HepG2 (cell line): ENCODE measurements around the gene NLRP4. TPM values are rescaled to one million over a fixed set of nuclear protein-coding genes. Genes with fewer than 3 reads are reported as not detected.

Source experiments
- ATAC-seq: fragments of 200-7000 bp; cut with Tn5 transposase; 3 replicates; pipeline ENCODE4 v1.9.1; 2020; ENCODE audit warnings: mild to moderate bottlenecking, moderate library complexity
- BruUV-seq: library from RNA; stranded (reverse); fragments of 400-500 nt; replicated peaks from 2 replicates; lab custom pipeline; 2021; lab: Mats Ljungman, UMichigan
- CTCF ChIA-PET: fragments of 300-600 bp; formaldehyde crosslinking; extraction: SDS; loops from one replicate; lab custom pipeline; 2021; ENCODE audit warnings: low total read pairs, inconsistent platforms, low intra/inter-chr PET ratio; lab: Yijun Ruan, JAX
- POLR2A ChIA-PET: fragments of 350-600 bp; sonication (Branson Sonifier 250); formaldehyde crosslinking; loops from one replicate; lab custom pipeline; 2020; ENCODE audit warnings: antibody characterized with exemption, inconsistent platforms; lab: Yijun Ruan, JAX
- DNase-seq: peaks from one replicate; pipeline ENCODE4 v3.0.0-alpha.2; 2015; ENCODE audit warnings: low spot score
- FAIRE-seq: peaks from 3 replicates; lab custom pipeline; 2011; peaks lifted over from hg19 to GRCh38; lab: Jason Lieb, UNC
- H2AFZ ChIP-seq: one replicate; pipeline ENCODE4 v1.6.1; 2011; ENCODE audit warnings: low read length, inconsistent platforms
- H3K27ac ChIP-seq: fragments of 300-600 bp; 3 replicates; pipeline ENCODE4 v1.8.0; 2011; ENCODE audit warnings: mixed run types, mild to moderate bottlenecking, mixed read lengths, low read length, inconsistent platforms; ENCODE audit not compliant: insufficient read depth; ENCODE audit errors: extremely low read length
- H3K27me3 ChIP-seq, 2 experiments: fragments of 200-600 bp in 1 of 2; 2 replicates in 1 of 2; 3 replicates in 1 of 2; pipeline versions ENCODE4 v1.6.0 to v1.8.0; 2011; ENCODE audit warnings: low read length in 2 of 2, mild to moderate bottlenecking in 2 of 2, moderate library complexity in 2 of 2, inconsistent platforms in 1 of 2; ENCODE audit not compliant: insufficient read depth in 2 of 2, control insufficient read depth in 1 of 2
- H3K36me3 ChIP-seq, 2 experiments: fragments of 200-600 bp in 1 of 2; replicated peaks in 1 of 2; 2 replicates in 1 of 2; 3 replicates in 1 of 2; pipeline versions ENCODE4 v1.5.1 to v1.8.0; 2011; ENCODE audit warnings: low read length in 2 of 2, inconsistent platforms in 1 of 2; ENCODE audit not compliant: insufficient read depth in 2 of 2, control insufficient read depth in 1 of 2
- H3K4me1 ChIP-seq: 2 replicates; pipeline ENCODE4 v1.5.1; 2012; ENCODE audit warnings: low read length, inconsistent platforms; ENCODE audit not compliant: insufficient read depth
- H3K4me2 ChIP-seq: 2 replicates; pipeline ENCODE4 v1.6.0; 2011; ENCODE audit warnings: low read depth, low read length, inconsistent platforms
- H3K4me3 ChIP-seq, 3 experiments: fragments of 200-600 bp in 1 of 3; sonication (generic), shearing (Covaris generic) in 1 of 3; replicated peaks in 1 of 3; 2 replicates each; pipeline ENCODE4 v1.5.1; 2011 to 2016; ENCODE audit warnings: low read length in 3 of 3, inconsistent platforms in 2 of 3, low read depth in 2 of 3, mild to moderate bottlenecking in 2 of 3, control low read depth in 1 of 3, mixed read lengths in 1 of 3; ENCODE audit not compliant: insufficient read depth in 1 of 3
- H3K79me2 ChIP-seq: one replicate; pipeline ENCODE4 v1.6.1; 2011; ENCODE audit warnings: low read length, inconsistent platforms; ENCODE audit not compliant: insufficient read depth
- H3K9ac ChIP-seq: 2 replicates; pipeline ENCODE4 v1.6.0; 2011; ENCODE audit warnings: mild to moderate bottlenecking, low read depth, low read length, inconsistent platforms; ENCODE audit not compliant: insufficient read depth
- H3K9me3 ChIP-seq: 2 replicates; pipeline ENCODE4 v1.5.1; 2012; ENCODE audit warnings: mild to moderate bottlenecking, low read length
- H4K20me1 ChIP-seq: 2 replicates; pipeline ENCODE4 v1.6.0; 2011; ENCODE audit warnings: inconsistent platforms, mild to moderate bottlenecking, low read length, moderate library complexity; ENCODE audit not compliant: insufficient read depth
- ATF7-NPFF ChIP-seq: sonication (generic); formaldehyde crosslinking; IDR thresholded peaks from 2 replicates; pipeline ENCODE4 v1.8.1; 2023; ENCODE audit warnings: mild to moderate bottlenecking, low read depth, missing genetic modification reagents, moderate library complexity
- BRD4 ChIP-seq: sonication (generic); formaldehyde crosslinking; IDR thresholded peaks from 2 replicates; pipeline ENCODE4 v1.4.0; 2020; ENCODE audit warnings: missing genetic modification reagents
- FOXO4 ChIP-seq: sonication (generic); formaldehyde crosslinking; conservative IDR thresholded peaks from 2 replicates; pipeline ENCODE4 v1.8.1; 2023; ENCODE audit warnings: missing genetic modification reagents
- POGZ ChIP-seq: sonication (generic); formaldehyde crosslinking; IDR thresholded peaks from 2 replicates; pipeline ENCODE4 v1.4.0; 2020; ENCODE audit warnings: mild to moderate bottlenecking, missing genetic modification reagents
- RARA ChIP-seq: IDR thresholded peaks from 2 replicates; pipeline ENCODE4 v1.6.1; 2016; ENCODE audit warnings: missing genetic modification reagents, missing compliant biosample characterization
- SPEN ChIP-seq: sonication (generic); formaldehyde crosslinking; IDR thresholded peaks from 2 replicates; pipeline ENCODE4 v1.5.1; 2020; ENCODE audit warnings: low read depth, mild to moderate bottlenecking, missing genetic modification reagents
- SRSF1 ChIP-seq: fragments of 200-400 bp; formaldehyde crosslinking; optimal IDR thresholded peaks from 2 replicates; pipeline ENCODE3; 2017; ENCODE audit warnings: mild to moderate bottlenecking, low read depth, low read length, moderate library complexity
- TFDP1 ChIP-seq: IDR thresholded peaks from 2 replicates; pipeline ENCODE4 v1.6.1; 2016; ENCODE audit warnings: missing compliant biosample characterization, missing genetic modification reagents, borderline replicate concordance
- YY1 ChIP-seq: IDR thresholded peaks from 2 replicates; pipeline ENCODE4 v1.6.1; 2011; ENCODE audit warnings: low read length, low read depth, moderate library complexity, mild to moderate bottlenecking; ENCODE audit not compliant: insufficient read depth, insufficient replicate concordance
- ZBTB49 ChIP-seq: sonication (generic); formaldehyde crosslinking; IDR thresholded peaks from 2 replicates; pipeline ENCODE4 v1.4.0; 2020; ENCODE audit warnings: missing genetic modification reagents, borderline replicate concordance
- ZNF10 ChIP-seq: sonication (generic); formaldehyde crosslinking; IDR thresholded peaks from 2 replicates; pipeline ENCODE4 v1.4.0; 2020; ENCODE audit warnings: mild to moderate bottlenecking, low read depth, missing genetic modification reagents, borderline replicate concordance
- ZNF598 ChIP-seq: sonication (generic); formaldehyde crosslinking; IDR thresholded peaks from 2 replicates; pipeline ENCODE4 v1.5.1; 2020; ENCODE audit warnings: mild to moderate bottlenecking, missing genetic modification reagents, borderline replicate concordance
- ZNF639 ChIP-seq: conservative IDR thresholded peaks from 2 replicates; pipeline ENCODE4 v1.6.1; 2018; ENCODE audit warnings: missing genetic modification reagents
- ZNF709 ChIP-seq: sonication (generic); formaldehyde crosslinking; IDR thresholded peaks from 2 replicates; pipeline ENCODE4 v1.5.0; 2020; ENCODE audit warnings: mild to moderate bottlenecking, missing genetic modification reagents
- ZNF737 ChIP-seq: sonication (generic); formaldehyde crosslinking; IDR thresholded peaks from 2 replicates; pipeline ENCODE4 v1.5.0; 2020; ENCODE audit warnings: missing genetic modification reagents, mild to moderate bottlenecking, borderline replicate concordance
- WGBS: methylation state at CpG from one replicate; pipeline ENCODE4 v1.1.6; 2017; ENCODE audit warnings: low lambda C conversion rate; 5-methylcytosine and 5-hydroxymethylcytosine counted together
- in situ Hi-C: cut with HindIII; loops from 2 replicates; pipeline ENCODE4 v1.10.0; 2017; ENCODE audit warnings: low pct_unique_long_range_greater_than_20kb; ENCODE audit not compliant: extremely low pct_ligation_motif_present
- intact Hi-C: fragments of 100-400 bp; cut with micrococcal nuclease; formaldehyde crosslinking; loops from one replicate; pipeline ENCODE4 v1.10.0; 2022; ENCODE audit not compliant: unreplicated experiment
- polyA plus RNA-seq, 8 experiments: library from polyadenylated mRNA; depleted of rRNA in 3 of 8; stranded (reverse) in 7 of 8; unstranded in 1 of 8; fragments of >200 nt; fragmentation: Illumina TruSeq in 4 of 8; extraction: Trizol in 4 of 8; gene quantifications; 2 replicates each; pipeline versions ENCODE4 v1.2.1 to v1.2.3, GENCODE V29; 2011 to 2016; ENCODE audit warnings: low read depth in 4 of 8, missing spikeins in 1 of 8, mixed read lengths in 1 of 8; ENCODE audit not compliant: insufficient read depth in 1 of 8
- total RNA-seq, 5 experiments: library from RNA; depleted of rRNA; stranded (reverse); fragments of >200 nt; fragmentation: Illumina TruSeq; extraction: Trizol; gene quantifications; 2 replicates each; pipeline ENCODE4 v1.2.3, GENCODE V29; 2016; ENCODE audit warnings: low read depth in 1 of 5

Gene NLRP4
- total and polyA plus RNA-seq, 2 of the 13 experiments (the other 11 are each of a cell fraction or from before 2014, with no cell fraction given), result not detected

- H3K27me3 ChIP-seq, result peaks cover 1 to 21% of the 10 kb centered on the region in 2 experiments; a peak in 1 of 5 replicates
- no peaks in the 10 kb centered on the region for H3K36me3 ChIP-seq
These were observed 30.2 kb downstream of the NLRP4 start for GRCh38 chr19:55866521-55866920.

More at GRCh38 chr19:55866521-55866920, 30.2 kb downstream of the NLRP4 start:
- H3K27ac ChIP-seq, result no peak overlapping the region
- no peak overlapping the region for H2AFZ ChIP-seq
- no peaks in the 10 kb centered on the region for H4K20me1 ChIP-seq
- ChIA-PET POLR2A (no interaction called here), CTCF (no interaction called here)
- no TSS peak for BruUV-seq
- H3K9ac ChIP-seq, result no peak overlapping the region
- ATAC-seq (no peak), FAIRE-seq (no peak), DNase-seq (no peak)
- WGBS, result 2% methylated on average over 3 of the region's 3 CpGs
- no peak overlapping the region for H3K4me3 ChIP-seq
- H3K4me2 ChIP-seq, result no peak overlapping the region
- in situ Hi-C loops, result no loop called here
- no peak for TF ChIP-seq ZBTB49
- no peak for TF ChIP-seq ATF7-NPFF (CRISPR knock-in tag)
- TF ChIP-seq SPEN, result no peak
- TF ChIP-seq ZNF598 (CRISPR knock-in tag), result no peak
- no peak for TF ChIP-seq BRD4
- TF ChIP-seq FOXO4 (CRISPR knock-in tag), result no peak
- TF ChIP-seq ZNF639 (CRISPR knock-in tag), result no peak
- no peak for TF ChIP-seq RARA (CRISPR knock-in tag)
- no peak for TF ChIP-seq ZNF737
- TF ChIP-seq SRSF1, result no peak
- no peak for TF ChIP-seq ZNF10 (CRISPR knock-in tag)
- TF ChIP-seq ZNF709 (CRISPR knock-in tag), result no peak
- TF ChIP-seq YY1, result no peak
- no peak for TF ChIP-seq TFDP1 (CRISPR knock-in tag)
- TF ChIP-seq POGZ (CRISPR knock-in tag), result no peak
- H3K79me2 ChIP-seq, result no peaks in the 10 kb centered on the region
- no peaks in the 10 kb centered on the region for H3K9me3 ChIP-seq
- no peaks in the 10 kb centered on the region for H3K4me1 ChIP-seq
- intact Hi-C loops, result no loop called here
